K562 (cell line): Measurements from ENCODE around the gene RPS6KA4. TPM values are rescaled to one million over a fixed set of nuclear protein-coding genes. Genes with fewer than 3 reads are reported as not detected.

Experiments used
- BHLHE40 ChIP-seq: IDR thresholded peaks from 2 replicates; pipeline ENCODE4 v1.6.1; 2011; ENCODE audit warnings: low read length, improper control_type of control experiment
- E2F3 ChIP-seq: fragments of 250-450 bp; sonication (Bioruptor Pico); IDR thresholded peaks from 2 replicates; pipeline ENCODE4 v1.4.0; 2020; ENCODE audit warnings: mild to moderate bottlenecking
- HDAC1 ChIP-seq, 2 experiments: fragments of 450-650 bp; IDR thresholded peaks; 2 replicates each; pipeline ENCODE4 v1.6.1; 2016 to 2017; ENCODE audit warnings: inconsistent platforms in 1 of 2, mild to moderate bottlenecking in 1 of 2, moderate library complexity in 1 of 2
- HMG20B ChIP-seq: fragments of 250-450 bp; sonication (Bioruptor Pico); IDR thresholded peaks from 2 replicates; pipeline ENCODE4 v1.5.0; 2021; ENCODE audit warnings: mild to moderate bottlenecking
- POLR2AphosphoS2 ChIP-seq: IDR thresholded peaks from 2 replicates; pipeline ENCODE4 v1.6.1; 2012; ENCODE audit warnings: low read length, improper control_type of control experiment
- POLR3A ChIP-seq: IDR thresholded peaks from 2 replicates; pipeline ENCODE4 v1.6.1; 2011; ENCODE audit warnings: borderline replicate concordance, mild to moderate bottlenecking, moderate library complexity; ENCODE audit not compliant: insufficient read length, insufficient read depth; ENCODE audit errors: extremely low read depth
- PYGO2 ChIP-seq: fragments of 450-650 bp; IDR thresholded peaks from 2 replicates; pipeline ENCODE4 v1.6.1; 2016; ENCODE audit warnings: mild to moderate bottlenecking, missing genetic modification characterization, moderate library complexity, missing compliant biosample characterization
- SMAD1 ChIP-seq: fragments of 150-350 bp; IDR thresholded peaks from 2 replicates; pipeline ENCODE4 v1.6.1; 2014; ENCODE audit warnings: low read length, low read depth; ENCODE audit not compliant: partially characterized antibody
- TFAM ChIP-seq: fragments of 250-450 bp; sonication (Bioruptor Pico); conservative IDR thresholded peaks from 2 replicates; pipeline ENCODE4 v1.5.0; 2021; ENCODE audit warnings: mild to moderate bottlenecking, moderate library complexity
- ZNF311 ChIP-seq: fragments of 250-450 bp; sonication (Bioruptor Pico); IDR thresholded peaks from 2 replicates; pipeline ENCODE4 v1.4.0; 2020; ENCODE audit warnings: mild to moderate bottlenecking, moderate library complexity
- ZNF780A ChIP-seq: fragments of 250-450 bp; sonication (Bioruptor Pico); IDR thresholded peaks from 2 replicates; pipeline ENCODE4 v1.5.0; 2021; ENCODE audit warnings: mild to moderate bottlenecking
- polyA plus RNA-seq, 8 experiments: library from polyadenylated mRNA; depleted of rRNA in 4 of 8; stranded (reverse) in 5 of 8; unstranded in 3 of 8; fragments of >200 nt; fragmentation: Nextera tagmentation in 2 of 8; fragmentation: Illumina TruSeq in 1 of 8; extraction: Ambion mirVana in 2 of 8; extraction: Trizol in 1 of 8; gene quantifications; 2 replicates each; pipeline versions ENCODE4 v1.2.1 to v1.2.3, GENCODE V29; 2011 to 2014; ENCODE audit warnings: inconsistent platforms in 1 of 8, missing spikeins in 1 of 8
- total RNA-seq, 7 experiments: library from RNA; depleted of rRNA in 6 of 7; stranded (reverse); fragments of >200 nt in 6 of 7; fragmentation: Illumina TruSeq in 2 of 7; extraction: Trizol in 2 of 7; gene quantifications; 2 replicates each; pipeline versions ENCODE4 v1.2.1 to v1.2.3, GENCODE V29; 2011 to 2021; ENCODE audit warnings: low replicate concordance in 1 of 7
- TF ChIP-seq, protein P1 (sequence below): fragments of 450-650 bp; formaldehyde crosslinking; IDR thresholded peaks from 2 replicates; pipeline ENCODE4 v1.4.0; 2020; ENCODE audit warnings: mild to moderate bottlenecking
- TF ChIP-seq, protein P2 (sequence below): fragments of 450-650 bp; IDR thresholded peaks from 2 replicates; pipeline ENCODE4 v1.6.1; 2016; ENCODE audit warnings: missing biosample characterization, missing genetic modification characterization
- TF ChIP-seq, protein P3 (sequence below), 2 experiments: fragments of 450-650 bp; conservative IDR thresholded peaks; 2 replicates each; pipeline ENCODE4 v1.6.1; 2017; ENCODE audit warnings: mild to moderate bottlenecking in 2 of 2, moderate library complexity in 2 of 2
- TF ChIP-seq, protein P4 (sequence below): IDR thresholded peaks from 2 replicates; pipeline ENCODE4 v1.6.1; 2016; ENCODE audit warnings: missing genetic modification characterization, missing compliant biosample characterization

RPS6KA4 gene
- total and polyA plus RNA-seq, 9 of the 15 experiments (the other 6 are each of a cell fraction or from before 2014, with no cell fraction given): 0.15 to 23.8 (median 9.8) TPM

DNA sequence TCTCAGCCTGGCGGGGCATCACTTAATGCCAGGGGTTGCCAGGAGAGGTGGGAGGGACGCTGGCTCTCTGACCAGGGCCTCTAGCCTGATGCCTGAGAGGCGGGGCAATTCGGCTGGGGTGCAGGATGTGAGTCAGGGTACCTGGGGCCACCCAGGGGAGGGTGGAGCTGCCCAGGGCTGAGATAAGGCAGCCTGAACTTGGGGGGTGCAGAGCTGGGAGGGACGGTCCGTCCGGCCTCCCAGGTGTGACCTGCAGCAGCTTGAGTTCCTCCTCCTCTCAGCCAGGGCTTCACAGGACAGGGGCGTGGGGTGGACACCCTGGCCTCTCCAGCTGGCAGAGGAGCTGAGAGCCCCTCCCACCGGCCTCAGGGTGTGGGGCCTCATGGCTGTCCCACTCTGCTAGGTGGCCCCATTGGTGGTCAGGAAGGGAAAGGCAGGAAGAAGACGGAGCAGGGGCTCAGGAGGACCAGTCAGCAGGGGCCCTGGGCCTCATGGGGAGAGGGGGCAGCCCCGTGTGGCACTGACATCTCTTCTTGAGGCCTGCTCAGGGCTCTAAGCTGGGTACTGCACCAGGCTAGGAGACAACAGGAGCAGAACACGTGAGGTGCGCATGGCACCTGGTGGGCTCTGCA, 942 bp upstream of the RPS6KA4 start (continued):
- TF ChIP-seq, protein P1, sequence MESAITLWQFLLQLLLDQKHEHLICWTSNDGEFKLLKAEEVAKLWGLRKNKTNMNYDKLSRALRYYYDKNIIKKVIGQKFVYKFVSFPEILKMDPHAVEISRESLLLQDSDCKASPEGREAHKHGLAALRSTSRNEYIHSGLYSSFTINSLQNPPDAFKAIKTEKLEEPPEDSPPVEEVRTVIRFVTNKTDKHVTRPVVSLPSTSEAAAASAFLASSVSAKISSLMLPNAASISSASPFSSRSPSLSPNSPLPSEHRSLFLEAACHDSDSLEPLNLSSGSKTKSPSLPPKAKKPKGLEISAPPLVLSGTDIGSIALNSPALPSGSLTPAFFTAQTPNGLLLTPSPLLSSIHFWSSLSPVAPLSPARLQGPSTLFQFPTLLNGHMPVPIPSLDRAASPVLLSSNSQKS (CRISPR knock-in tag): no peak
- TF ChIP-seq TFAM (CRISPR knock-in tag): no peak
- no peak for TF ChIP-seq POLR3A
- no peak for TF ChIP-seq SMAD1
- TF ChIP-seq POLR2AphosphoS2: no peak
- TF ChIP-seq BHLHE40: peak; percentile 52
- TF ChIP-seq ZNF780A (CRISPR knock-in tag): no peak
- no peak for TF ChIP-seq HMG20B (CRISPR knock-in tag)
- peak in 1 of 2 experiments; percentile 41; a peak in 1 of 4 replicates for TF ChIP-seq HDAC1 (IDR thresholded peaks at IDR 0.05)
- TF ChIP-seq, protein P2, sequence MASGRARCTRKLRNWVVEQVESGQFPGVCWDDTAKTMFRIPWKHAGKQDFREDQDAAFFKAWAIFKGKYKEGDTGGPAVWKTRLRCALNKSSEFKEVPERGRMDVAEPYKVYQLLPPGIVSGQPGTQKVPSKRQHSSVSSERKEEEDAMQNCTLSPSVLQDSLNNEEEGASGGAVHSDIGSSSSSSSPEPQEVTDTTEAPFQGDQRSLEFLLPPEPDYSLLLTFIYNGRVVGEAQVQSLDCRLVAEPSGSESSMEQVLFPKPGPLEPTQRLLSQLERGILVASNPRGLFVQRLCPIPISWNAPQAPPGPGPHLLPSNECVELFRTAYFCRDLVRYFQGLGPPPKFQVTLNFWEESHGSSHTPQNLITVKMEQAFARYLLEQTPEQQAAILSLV: no peak
- TF ChIP-seq, protein P3, sequence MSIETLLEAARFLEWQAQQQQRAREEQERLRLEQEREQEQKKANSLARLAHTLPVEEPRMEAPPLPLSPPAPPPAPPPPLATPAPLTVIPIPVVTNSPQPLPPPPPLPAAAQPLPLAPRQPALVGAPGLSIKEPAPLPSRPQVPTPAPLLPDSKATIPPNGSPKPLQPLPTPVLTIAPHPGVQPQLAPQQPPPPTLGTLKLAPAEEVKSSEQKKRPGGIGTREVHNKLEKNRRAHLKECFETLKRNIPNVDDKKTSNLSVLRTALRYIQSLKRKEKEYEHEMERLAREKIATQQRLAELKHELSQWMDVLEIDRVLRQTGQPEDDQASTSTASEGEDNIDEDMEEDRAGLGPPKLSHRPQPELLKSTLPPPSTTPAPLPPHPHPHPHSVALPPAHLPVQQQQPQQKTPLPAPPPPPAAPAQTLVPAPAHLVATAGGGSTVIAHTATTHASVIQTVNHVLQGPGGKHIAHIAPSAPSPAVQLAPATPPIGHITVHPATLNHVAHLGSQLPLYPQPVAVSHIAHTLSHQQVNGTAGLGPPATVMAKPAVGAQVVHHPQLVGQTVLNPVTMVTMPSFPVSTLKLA (conservative IDR thresholded peaks at IDR 0.05): no peak
- TF ChIP-seq, protein P4, sequence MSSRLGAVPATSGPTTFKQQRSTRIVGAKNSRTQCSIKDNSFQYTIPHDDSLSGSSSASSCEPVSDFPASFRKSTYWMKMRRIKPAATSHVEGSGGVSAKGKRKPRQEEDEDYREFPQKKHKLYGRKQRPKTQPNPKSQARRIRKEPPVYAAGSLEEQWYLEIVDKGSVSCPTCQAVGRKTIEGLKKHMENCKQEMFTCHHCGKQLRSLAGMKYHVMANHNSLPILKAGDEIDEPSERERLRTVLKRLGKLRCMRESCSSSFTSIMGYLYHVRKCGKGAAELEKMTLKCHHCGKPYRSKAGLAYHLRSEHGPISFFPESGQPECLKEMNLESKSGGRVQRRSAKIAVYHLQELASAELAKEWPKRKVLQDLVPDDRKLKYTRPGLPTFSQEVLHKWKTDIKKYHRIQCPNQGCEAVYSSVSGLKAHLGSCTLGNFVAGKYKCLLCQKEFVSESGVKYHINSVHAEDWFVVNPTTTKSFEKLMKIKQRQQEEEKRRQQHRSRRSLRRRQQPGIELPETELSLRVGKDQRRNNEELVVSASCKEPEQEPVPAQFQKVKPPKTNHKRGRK: no peak
- no peak for TF ChIP-seq PYGO2
- TF ChIP-seq E2F3: no peak
- no peak for TF ChIP-seq ZNF311 (CRISPR knock-in tag)
